Activated CD4-positive, alpha-beta T cell treated with anti-CD3 and anti-CD28 coated beads for 1 hour (primary cell): Measurements from ENCODE around the gene PCED1B.

Experiments
- DNase-seq: peaks from one replicate; pipeline ENCODE4 v3.0.0-alpha.2; 2020

PCED1B gene

GRCh38 chr12:47281667-47282171 is 202.3 kb downstream of the PCED1B start:
- DNase-seq, result no peak

DNA sequence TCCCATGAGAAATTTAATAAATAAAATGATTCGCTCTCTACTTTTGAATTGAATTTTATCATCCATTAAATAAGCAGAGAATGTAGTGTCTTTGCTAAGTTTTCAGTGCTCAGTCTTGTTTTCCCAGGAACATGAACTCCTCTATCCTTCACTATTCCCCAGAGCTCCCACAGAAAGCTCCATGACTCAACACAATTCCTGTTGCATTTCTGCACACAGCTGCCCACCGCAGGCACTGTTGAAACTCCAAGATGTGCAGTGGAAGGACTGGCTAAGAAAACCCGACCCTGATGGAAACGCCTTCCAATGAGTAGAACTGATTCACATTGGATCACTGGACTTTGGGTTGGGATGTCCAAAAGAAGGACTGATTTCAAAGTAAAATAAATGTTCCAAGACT is 202.8 kb downstream of the PCED1B start:
- no peak for DNase-seq
